Stimulated activated CD4-positive, alpha-beta T cell treated with anti-CD3 and anti-CD28 coated beads, TNF-alpha, amount 100 ng/mL, for 4 hours (primary cell): Measurements from ENCODE around the gene NOL4L.

ENCODE experiments used
- DNase-seq, 3 experiments: peaks; one replicate each; pipeline ENCODE4 v3.0.0-alpha.2; 2020; ENCODE audit warnings: low read depth in 3 of 3

NOL4L gene

GRCh38 chr20:32444474-32445220, 140.5 kb downstream of the NOL4L start:
- no peak for DNase-seq

GRCh38 chr20:32443386-32443974, 141.7 kb downstream of the NOL4L start:
- DNase-seq = no peak

- no peak for DNase-seq
Observed at GRCh38 chr20:32442630-32443373, 142.3 kb downstream of the NOL4L start.

DNA sequence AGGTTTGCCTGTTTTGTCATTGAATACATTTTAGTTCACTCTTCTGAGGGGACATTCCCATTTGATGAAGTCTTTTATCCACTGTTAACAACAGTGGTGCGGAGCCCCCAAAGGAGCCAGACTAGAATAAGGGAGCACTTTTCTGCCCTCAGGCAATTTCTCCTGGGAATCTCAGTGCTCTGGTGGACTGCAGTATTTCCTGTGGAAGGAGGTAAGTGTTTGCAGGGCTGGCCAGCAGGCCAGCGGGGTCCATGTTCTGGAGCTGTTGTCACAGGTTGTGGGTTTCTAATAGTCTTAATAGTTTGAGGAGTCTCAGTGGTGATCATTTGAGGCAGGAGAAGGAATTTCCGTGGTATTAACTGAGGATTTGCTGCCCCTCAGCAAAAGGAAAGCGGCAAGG, 143.5 kb downstream of the NOL4L start:
- DNase-seq = no peak

- DNase-seq = no peak
Observed at GRCh38 chr20:32440758-32441078, 144.4 kb downstream of the NOL4L start.

- DNase-seq = no peak
Observed at GRCh38 chr20:32440069-32440757, 144.9 kb downstream of the NOL4L start.

- DNase-seq = no peak
Observed at GRCh38 chr20:32439132-32439829, 145.9 kb downstream of the NOL4L start.

GRCh38 chr20:32438331-32438858, 146.7 kb downstream of the NOL4L start:
- no peak for DNase-seq

DNA sequence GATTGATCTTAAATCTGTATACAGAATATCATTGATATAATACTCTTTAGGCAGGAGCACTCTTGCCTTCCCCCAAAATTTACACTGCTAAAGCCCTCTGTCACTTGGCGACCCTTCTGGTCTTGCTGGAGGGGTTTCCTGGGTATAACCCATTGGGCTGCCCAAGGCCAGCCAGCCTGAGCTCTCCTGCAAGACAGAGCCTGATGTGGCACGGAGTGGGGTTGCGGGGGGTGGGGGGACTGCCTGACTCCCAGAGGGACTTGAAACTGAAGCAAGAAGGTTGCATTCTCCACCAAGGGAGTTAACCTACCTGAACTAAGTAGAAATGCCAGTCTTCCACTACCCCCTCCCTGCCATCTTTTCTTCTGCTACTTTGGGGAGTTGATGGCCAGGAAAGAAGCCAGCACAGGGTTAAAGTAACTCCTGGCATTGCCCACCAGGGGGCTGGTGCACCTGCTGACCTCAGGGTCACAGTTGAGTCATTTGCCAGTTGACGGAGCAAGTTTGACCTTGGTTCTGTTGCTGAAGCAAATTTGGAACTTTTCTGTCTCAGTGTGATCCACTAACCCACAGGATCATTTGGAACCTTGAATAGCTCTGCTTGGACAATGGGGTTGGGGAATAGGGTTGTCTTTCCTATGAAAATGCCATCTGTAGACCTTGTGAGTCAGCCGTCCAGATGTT, 147.6 kb downstream of the NOL4L start:
- DNase-seq = no peak

DNA sequence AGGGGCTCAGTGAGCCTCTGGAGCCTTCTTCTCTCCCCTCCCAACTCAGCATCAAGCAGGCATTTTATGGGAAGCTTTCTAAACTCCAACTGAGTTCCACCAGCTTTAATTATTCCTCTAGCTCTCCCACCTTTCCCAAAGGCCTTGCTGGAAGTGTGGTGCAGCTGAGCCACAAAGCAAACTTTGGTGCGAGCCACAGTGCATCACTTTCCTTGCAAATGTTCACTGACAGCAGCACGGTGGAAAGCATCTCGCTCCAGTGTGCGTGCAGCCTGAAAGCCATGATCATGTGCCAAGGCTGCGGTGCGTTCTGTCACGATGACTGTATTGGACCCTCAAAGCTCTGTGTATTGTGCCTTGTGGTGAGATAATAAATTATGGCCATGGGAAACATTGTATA, 148.2 kb downstream of the NOL4L start:
- DNase-seq = no peak

DNA sequence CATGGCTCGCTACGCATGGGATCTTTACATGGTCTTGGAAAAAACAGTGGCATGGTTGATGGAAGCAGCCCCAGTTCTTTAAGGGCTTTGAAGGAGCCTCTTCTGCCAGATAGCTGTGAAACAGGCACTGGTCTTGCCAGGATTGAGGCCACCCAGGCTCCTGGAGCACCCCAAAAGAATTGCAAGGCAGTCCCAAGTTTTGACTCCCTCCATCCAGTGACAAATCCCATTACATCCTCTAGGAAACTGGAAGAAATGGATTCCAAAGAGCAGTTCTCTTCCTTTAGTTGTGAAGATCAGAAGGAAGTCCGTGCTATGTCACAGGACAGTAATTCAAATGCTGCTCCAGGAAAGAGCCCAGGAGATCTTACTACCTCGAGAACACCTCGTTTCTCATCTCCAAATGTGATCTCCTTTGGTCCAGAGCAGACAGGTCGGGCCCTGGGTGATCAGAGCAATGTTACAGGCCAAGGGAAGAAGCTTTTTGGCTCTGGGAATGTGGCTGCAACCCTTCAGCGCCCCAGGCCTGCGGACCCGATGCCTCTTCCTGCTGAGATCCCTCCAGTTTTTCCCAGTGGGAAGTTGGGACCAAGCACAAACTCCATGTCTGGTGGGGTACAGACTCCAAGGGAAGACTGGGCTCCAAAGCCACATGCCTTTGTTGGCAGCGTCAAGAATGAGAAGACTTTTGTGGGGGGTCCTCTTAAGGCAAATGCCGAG, 148.8 kb downstream of the NOL4L start:
- no peak for DNase-seq

DNA sequence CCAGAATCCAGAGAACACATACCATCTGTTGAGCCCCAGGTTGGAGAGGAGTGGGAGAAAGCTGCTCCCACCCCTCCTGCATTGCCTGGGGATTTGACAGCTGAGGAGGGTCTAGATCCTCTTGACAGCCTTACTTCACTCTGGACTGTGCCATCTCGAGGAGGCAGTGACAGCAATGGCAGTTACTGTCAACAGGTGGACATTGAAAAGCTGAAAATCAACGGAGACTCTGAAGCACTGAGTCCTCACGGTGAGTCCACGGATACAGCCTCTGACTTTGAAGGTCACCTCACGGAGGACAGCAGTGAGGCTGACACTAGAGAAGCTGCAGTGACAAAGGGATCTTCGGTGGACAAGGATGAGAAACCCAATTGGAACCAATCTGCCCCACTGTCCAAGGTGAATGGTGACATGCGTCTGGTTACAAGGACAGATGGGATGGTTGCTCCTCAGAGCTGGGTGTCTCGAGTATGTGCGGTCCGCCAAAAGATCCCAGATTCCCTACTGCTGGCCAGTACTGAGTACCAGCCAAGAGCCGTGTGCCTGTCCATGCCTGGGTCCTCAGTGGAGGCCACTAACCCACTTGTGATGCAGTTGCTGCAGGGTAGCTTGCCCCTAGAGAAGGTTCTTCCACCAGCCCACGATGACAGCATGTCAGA, 149.6 kb downstream of the NOL4L start:
- no peak for DNase-seq

- DNase-seq = no peak
Observed at GRCh38 chr20:32434434-32434833, 150.7 kb downstream of the NOL4L start.

GRCh38 chr20:32433311-32434021, 151.7 kb downstream of the NOL4L start:
- DNase-seq = no peak

DNA sequence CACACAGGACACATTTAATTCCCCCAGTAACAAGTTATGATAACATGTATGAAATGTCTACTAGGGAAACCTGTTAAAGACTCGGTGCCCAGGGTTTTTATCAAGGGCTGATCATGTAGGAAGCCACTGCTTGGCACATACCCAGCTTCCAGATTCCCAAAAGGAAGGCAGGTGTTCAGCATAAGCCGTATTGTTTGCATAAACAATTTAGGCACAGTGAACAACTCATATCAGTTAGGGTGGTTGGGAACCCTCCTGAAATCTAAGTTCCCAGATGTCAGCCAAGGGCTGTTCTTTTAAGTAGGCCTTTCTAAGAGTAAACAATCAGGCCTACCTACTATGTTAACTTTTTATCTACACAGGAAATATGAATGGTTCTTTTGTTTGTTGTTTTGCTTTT, 152.9 kb downstream of the NOL4L start:
- no peak for DNase-seq

DNA sequence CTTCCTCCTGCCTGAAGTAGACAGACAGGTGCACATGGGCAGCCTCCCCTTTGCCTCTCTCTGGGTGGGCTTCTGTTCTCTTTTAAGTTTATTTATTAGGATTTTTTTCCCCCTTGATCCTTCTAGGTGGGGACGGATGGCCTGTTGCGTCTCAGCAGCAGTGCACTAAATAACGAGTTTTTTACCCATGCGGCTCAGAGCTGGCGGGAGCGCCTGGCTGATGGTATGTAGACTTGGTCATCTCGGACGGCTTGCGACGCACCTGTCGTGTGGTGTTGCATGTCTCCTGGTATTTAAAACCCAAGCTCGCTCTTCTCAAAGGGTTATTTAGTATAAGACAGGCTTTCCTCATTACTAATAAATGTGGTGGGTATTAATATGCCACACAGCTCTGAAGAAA, 153.7 kb downstream of the NOL4L start:
- no peak for DNase-seq

GRCh38 chr20:32429745-32430360, 155.3 kb downstream of the NOL4L start:
- no peak for DNase-seq

DNA sequence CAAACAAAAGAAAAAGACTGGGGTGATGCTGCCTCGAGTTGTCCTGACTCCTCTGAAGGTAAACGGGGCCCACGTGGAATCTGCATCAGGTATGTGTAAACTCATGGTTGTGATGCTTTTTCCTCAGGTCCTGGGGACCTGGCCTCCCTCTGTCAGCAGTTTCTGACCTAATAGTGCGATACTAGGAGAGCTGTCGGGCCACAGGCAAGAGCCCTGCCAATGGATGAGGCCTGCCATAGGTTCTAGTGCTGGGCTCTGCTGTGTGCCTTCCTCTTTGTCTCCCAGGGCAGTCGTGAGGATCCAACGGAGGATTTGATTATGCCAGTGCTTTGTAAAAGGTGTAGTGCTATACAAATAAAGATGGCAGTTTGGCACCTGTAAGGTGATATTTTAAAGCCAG, 155.8 kb downstream of the NOL4L start:
- no peak for DNase-seq

DNA sequence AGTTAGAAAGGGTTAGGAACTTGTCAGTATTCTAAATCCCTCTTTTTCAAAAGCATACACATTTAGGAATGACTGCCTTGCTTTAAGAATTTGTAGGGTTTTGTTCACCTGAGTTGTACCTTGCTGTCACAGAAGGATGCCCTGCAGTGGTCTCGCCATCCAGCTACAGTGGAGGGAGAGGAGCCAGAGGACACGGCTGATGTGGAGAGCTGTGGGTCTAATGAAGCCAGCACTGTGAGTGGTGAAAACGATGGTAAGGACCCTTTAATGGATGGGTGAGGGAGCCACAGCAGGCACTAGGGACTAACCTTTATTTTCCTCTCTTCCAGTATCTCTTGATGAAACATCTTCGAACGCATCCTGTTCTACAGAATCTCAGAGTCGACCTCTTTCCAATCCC, 157.1 kb downstream of the NOL4L start:
- no peak for DNase-seq
